ENCODE measurements around the gene TOR4A.

TOR4A gene

DNA sequence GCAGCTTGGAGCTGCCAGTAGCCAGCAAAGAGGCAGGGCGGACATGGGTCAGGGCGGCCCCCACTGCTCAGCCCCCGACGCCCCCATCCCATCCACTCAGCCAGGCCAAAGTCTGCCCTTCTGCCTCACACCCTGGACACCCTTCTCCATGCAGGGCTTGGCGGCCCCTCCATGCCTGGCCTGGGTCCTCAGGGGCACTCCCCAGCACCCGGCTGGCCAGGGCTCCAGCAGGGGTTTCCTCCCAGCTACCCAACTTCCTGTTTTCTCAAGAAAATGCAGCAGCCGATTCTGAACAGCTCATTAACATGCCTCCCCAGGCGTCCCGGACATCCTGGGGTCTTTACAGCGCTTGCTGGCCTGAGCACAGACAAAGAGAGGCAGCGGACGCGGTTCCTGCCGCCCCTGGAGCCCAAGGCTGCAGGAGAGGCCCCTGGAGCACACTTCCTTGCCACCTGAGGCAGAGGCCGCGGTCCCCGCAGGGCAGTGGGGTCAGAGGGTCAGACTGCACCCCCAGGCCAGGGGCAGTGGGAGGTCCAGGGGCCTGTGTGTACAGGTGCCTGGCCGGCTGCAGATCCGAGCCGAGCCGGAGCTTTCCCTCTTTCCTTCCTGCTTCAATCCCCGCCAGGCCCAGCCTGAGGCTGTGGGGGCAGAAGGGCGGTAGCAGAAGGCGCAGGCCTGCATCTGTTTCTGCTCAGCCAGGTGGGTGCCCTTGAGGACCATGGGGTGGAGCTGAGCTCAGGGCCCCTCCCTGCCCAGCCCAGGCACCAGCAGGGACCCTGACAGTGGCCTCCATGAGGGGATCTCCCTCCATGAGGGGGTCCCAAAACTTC is 43.2 kb downstream of the TOR4A start:
- no peak for ATAC-seq
- TF ChIP-seq ARNTL (CRISPR knock-in tag; IDR thresholded peaks at IDR 0.05; ENCODE audit: borderline replicate concordance, low read depth) (no peak), ZNF8 (CRISPR knock-in tag; IDR thresholded peaks at IDR 0.05) (no peak)

DNA sequence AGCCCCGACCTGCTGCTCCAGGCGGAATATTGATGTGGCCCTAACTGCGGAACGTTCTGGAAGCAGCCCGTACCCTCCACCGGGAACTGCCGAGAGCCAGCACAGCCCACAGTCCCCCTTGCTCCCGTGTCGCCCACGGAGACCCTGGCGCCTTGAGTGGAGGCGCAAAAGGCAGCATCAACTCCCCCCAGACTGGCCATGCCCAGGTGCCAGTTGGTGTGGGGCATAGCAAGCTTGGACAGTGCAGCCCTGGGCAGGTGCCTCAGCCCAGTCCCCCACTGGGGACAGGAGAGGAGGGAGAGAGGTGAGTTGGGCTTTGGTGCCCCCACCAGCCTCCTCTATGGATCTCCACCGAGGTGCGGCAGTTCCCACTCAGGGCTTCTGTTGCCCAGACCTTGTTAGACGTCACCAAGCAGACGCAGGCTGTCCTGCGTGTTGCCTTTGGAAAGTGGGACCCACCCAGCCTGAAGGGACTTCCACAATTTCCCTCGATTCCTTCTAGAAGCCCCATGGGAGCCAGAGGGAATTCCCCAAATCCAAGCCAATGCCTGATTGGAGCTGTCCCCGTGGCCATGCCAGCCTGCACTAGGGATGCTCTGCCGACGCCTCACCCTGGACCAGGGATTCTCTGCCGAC is 44.3 kb downstream of the TOR4A start:
- no peak for TF ChIP-seq SNAI2 (CRISPR knock-in tag; IDR thresholded peaks at IDR 0.05)
- no peak for TF ChIP-seq TOX (CRISPR knock-in tag; IDR thresholded peaks at IDR 0.05; ENCODE audit: borderline replicate concordance)
- no peak for TF ChIP-seq GLIS3 (CRISPR knock-in tag; IDR thresholded peaks at IDR 0.05)
- no peak for TF ChIP-seq ZNF8 (CRISPR knock-in tag; IDR thresholded peaks at IDR 0.05)
- no peak for TF ChIP-seq ZC3H10 (CRISPR knock-in tag; IDR thresholded peaks at IDR 0.05)
- TF ChIP-seq OSR1 (CRISPR knock-in tag; IDR thresholded peaks at IDR 0.05): no peak
- no peak for TF ChIP-seq ZNF565 (CRISPR knock-in tag; conservative IDR thresholded peaks at IDR 0.05; ENCODE audit: low read depth)
- TF ChIP-seq ZNF70 (CRISPR knock-in tag; IDR thresholded peaks at IDR 0.05): no peak
- TF ChIP-seq TCF4 (CRISPR knock-in tag; IDR thresholded peaks at IDR 0.05; ENCODE audit: borderline replicate concordance): no peak
- no peak for TF ChIP-seq ARNTL (CRISPR knock-in tag; IDR thresholded peaks at IDR 0.05; ENCODE audit: borderline replicate concordance, low read depth)
- TF ChIP-seq, protein P1, sequence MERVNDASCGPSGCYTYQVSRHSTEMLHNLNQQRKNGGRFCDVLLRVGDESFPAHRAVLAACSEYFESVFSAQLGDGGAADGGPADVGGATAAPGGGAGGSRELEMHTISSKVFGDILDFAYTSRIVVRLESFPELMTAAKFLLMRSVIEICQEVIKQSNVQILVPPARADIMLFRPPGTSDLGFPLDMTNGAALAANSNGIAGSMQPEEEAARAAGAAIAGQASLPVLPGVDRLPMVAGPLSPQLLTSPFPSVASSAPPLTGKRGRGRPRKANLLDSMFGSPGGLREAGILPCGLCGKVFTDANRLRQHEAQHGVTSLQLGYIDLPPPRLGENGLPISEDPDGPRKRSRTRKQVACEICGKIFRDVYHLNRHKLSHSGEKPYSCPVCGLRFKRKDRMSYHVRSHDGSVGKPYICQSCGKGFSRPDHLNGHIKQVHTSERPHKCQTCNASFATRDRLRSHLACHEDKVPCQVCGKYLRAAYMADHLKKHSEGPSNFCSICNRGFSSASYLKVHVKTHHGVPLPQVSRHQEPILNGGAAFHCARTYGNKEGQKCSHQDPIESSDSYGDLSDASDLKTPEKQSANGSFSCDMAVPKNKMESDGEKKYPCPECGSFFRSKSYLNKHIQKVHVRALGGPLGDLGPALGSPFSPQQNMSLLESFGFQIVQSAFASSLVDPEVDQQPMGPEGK (CRISPR knock-in tag; IDR thresholded peaks at IDR 0.05; ENCODE audit: borderline replicate concordance): no peak
- TF ChIP-seq ZFP30 (CRISPR knock-in tag; IDR thresholded peaks at IDR 0.05): no peak
- no peak for TF ChIP-seq PPARA (CRISPR knock-in tag; IDR thresholded peaks at IDR 0.05; ENCODE audit: borderline replicate concordance)
- no peak for TF ChIP-seq ISL1 (CRISPR knock-in tag; IDR thresholded peaks at IDR 0.05)
- TF ChIP-seq ZFP3 (CRISPR knock-in tag; IDR thresholded peaks at IDR 0.05): no peak
- TF ChIP-seq, protein P2, sequence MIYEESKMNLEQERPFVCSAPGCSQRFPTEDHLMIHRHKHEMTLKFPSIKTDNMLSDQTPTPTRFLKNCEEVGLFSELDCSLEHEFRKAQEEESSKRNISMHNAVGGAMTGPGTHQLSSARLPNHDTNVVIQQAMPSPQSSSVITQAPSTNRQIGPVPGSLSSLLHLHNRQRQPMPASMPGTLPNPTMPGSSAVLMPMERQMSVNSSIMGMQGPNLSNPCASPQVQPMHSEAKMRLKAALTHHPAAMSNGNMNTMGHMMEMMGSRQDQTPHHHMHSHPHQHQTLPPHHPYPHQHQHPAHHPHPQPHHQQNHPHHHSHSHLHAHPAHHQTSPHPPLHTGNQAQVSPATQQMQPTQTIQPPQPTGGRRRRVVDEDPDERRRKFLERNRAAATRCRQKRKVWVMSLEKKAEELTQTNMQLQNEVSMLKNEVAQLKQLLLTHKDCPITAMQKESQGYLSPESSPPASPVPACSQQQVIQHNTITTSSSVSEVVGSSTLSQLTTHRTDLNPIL (CRISPR knock-in tag; IDR thresholded peaks at IDR 0.05; ENCODE audit: low read depth): no peak
- no peak for TF ChIP-seq ESRRG (CRISPR knock-in tag; IDR thresholded peaks at IDR 0.05)
- TF ChIP-seq BACH2 (CRISPR knock-in tag; IDR thresholded peaks at IDR 0.05; ENCODE audit: borderline replicate concordance): no peak
- TF ChIP-seq, protein P3, sequence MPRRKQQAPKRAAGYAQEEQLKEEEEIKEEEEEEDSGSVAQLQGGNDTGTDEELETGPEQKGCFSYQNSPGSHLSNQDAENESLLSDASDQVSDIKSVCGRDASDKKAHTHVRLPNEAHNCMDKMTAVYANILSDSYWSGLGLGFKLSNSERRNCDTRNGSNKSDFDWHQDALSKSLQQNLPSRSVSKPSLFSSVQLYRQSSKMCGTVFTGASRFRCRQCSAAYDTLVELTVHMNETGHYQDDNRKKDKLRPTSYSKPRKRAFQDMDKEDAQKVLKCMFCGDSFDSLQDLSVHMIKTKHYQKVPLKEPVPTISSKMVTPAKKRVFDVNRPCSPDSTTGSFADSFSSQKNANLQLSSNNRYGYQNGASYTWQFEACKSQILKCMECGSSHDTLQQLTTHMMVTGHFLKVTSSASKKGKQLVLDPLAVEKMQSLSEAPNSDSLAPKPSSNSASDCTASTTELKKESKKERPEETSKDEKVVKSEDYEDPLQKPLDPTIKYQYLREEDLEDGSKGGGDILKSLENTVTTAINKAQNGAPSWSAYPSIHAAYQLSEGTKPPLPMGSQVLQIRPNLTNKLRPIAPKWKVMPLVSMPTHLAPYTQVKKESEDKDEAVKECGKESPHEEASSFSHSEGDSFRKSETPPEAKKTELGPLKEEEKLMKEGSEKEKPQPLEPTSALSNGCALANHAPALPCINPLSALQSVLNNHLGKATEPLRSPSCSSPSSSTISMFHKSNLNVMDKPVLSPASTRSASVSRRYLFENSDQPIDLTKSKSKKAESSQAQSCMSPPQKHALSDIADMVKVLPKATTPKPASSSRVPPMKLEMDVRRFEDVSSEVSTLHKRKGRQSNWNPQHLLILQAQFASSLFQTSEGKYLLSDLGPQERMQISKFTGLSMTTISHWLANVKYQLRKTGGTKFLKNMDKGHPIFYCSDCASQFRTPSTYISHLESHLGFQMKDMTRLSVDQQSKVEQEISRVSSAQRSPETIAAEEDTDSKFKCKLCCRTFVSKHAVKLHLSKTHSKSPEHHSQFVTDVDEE (CRISPR knock-in tag; IDR thresholded peaks at IDR 0.05): no peak
- ATAC-seq: no peak

DNA sequence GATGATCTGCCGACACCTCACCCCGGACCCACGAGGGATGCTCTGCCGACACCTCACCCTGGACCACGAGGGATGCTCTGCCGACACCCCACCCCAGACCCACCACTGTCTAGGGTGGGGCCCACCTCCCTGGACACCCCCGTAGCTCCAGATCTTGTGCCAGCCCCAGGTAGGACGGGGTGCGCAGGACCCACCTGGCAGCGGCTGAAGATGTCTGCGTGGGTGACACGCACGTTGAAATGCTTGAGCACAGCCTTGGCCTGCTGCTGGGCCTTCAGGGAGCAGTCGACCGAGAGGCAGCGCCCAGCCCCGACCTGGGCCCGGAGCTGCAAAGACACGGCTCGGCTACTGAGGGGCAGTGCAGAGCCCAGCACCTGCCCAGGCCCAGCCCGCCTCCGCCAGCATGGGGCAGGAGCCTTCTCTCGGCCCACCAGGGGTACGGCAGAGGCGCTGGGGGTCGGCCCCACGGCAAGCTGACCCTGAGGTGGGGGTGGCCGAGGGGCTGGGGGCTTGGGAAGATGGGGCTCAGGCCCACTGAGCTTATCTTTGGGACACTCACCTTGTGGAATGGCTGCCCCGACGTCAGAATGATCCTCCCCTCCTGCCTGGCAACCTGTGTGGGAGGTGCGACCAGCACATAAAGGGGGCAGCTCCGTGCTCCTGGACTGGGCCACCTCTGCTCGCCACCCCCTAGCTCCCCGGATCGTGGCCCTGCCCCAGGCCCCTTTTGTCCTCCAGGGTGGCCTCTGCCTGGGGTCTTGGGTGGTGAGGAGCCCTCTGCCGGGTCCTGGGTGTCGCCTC is 46.2 kb downstream of the TOR4A start:
- no peak for ATAC-seq
- TF ChIP-seq ZC3H10 (CRISPR knock-in tag; IDR thresholded peaks at IDR 0.05) (no peak), ISL1 (CRISPR knock-in tag; IDR thresholded peaks at IDR 0.05) (no peak), TCF4 (CRISPR knock-in tag; IDR thresholded peaks at IDR 0.05; ENCODE audit: borderline replicate concordance) (no peak), GLIS3 (CRISPR knock-in tag; IDR thresholded peaks at IDR 0.05) (no peak), ZNF8 (CRISPR knock-in tag; IDR thresholded peaks at IDR 0.05) (no peak), ZNF70 (CRISPR knock-in tag; IDR thresholded peaks at IDR 0.05) (no peak), ESRRG (CRISPR knock-in tag; IDR thresholded peaks at IDR 0.05) (no peak), ARNTL (CRISPR knock-in tag; IDR thresholded peaks at IDR 0.05; ENCODE audit: borderline replicate concordance, low read depth) (no peak)
- TF ChIP-seq, protein P3 (CRISPR knock-in tag; IDR thresholded peaks at IDR 0.05): no peak
